NB4 (cell line): ENCODE measurements around the gene MLLT6.

ENCODE experiments used
- MYC ChIP-seq: IDR thresholded peaks from 2 replicates; pipeline ENCODE4 v1.6.1; 2011; ENCODE audit warnings: low read depth, low read length
- TF ChIP-seq, protein P1 (sequence below): IDR thresholded peaks from one replicate; pipeline ENCODE4 v1.5.1; 2012; ENCODE audit warnings: low read depth, low read length

DNA sequence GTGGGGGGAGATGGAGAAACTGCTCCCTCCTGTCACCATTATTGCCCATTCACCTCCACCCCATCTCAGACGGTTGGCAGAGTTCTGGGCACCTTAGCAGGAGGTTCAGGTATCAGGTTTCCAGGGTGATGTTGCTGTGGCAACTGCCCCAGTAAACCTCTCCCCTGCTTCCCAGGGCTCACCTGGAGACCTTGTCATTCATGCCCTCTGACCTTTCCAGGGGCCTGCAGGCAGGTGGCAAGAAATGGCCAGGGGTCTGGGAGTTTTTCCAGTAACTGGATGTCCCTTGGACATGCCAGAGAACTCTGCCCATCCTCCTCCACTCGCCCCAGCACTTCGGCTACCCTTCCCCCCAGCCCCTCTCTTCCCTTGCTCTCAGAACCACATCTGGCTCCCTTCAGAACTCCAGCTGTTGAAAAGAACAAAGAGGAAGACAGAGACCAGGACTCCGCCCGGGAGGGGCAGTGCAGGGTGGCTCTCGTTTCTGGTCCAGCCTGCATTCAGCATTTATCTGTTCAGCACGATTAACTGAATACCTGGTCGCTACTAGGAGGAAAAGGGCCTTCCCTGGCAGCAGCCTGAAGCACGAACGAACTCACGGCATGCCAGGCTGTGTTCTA, 8.5 kb downstream of the MLLT6 start:
- TF ChIP-seq, protein P1, sequence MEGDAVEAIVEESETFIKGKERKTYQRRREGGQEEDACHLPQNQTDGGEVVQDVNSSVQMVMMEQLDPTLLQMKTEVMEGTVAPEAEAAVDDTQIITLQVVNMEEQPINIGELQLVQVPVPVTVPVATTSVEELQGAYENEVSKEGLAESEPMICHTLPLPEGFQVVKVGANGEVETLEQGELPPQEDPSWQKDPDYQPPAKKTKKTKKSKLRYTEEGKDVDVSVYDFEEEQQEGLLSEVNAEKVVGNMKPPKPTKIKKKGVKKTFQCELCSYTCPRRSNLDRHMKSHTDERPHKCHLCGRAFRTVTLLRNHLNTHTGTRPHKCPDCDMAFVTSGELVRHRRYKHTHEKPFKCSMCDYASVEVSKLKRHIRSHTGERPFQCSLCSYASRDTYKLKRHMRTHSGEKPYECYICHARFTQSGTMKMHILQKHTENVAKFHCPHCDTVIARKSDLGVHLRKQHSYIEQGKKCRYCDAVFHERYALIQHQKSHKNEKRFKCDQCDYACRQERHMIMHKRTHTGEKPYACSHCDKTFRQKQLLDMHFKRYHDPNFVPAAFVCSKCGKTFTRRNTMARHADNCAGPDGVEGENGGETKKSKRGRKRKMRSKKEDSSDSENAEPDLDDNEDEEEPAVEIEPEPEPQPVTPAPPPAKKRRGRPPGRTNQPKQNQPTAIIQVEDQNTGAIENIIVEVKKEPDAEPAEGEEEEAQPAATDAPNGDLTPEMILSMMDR, result no peak
- no peak for TF ChIP-seq MYC
